HG02798 (cell line): ENCODE results near the gene KRTAP9-8.
"Not testable (repeated sequence)": the region's sequence is repeated elsewhere in the genome, so short reads cannot be mapped to it uniquely, and the experiment has no call there.

Experiments used
- ATAC-seq: cut with Tn5 transposase; IDR thresholded peaks from one replicate; pipeline ENCODE4 v1.9.1; 2021; ENCODE audit warnings: mild to moderate bottlenecking; ENCODE audit not compliant: unreplicated experiment, poor library complexity

KRTAP9-8 gene

DNA sequence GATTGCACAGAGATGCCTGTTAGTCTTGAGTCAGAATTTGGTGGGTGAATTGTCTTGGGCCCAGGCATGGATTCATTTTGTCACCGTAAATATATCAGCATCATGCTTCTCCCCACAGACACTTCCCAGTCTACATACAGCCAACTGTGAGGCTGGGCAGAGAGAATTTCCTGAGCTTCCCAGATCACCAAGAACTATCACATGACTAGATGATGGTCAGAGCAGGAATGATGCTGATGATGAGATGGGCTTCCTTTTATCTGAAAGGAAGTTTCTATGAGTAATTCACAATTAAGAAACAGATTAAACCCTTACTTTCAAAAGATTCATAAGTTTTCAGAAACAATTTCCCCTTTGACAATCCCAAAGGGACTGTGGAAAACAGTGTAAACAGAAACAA, 17.1 kb downstream of the KRTAP9-8 start:
- no peak for ATAC-seq

DNA sequence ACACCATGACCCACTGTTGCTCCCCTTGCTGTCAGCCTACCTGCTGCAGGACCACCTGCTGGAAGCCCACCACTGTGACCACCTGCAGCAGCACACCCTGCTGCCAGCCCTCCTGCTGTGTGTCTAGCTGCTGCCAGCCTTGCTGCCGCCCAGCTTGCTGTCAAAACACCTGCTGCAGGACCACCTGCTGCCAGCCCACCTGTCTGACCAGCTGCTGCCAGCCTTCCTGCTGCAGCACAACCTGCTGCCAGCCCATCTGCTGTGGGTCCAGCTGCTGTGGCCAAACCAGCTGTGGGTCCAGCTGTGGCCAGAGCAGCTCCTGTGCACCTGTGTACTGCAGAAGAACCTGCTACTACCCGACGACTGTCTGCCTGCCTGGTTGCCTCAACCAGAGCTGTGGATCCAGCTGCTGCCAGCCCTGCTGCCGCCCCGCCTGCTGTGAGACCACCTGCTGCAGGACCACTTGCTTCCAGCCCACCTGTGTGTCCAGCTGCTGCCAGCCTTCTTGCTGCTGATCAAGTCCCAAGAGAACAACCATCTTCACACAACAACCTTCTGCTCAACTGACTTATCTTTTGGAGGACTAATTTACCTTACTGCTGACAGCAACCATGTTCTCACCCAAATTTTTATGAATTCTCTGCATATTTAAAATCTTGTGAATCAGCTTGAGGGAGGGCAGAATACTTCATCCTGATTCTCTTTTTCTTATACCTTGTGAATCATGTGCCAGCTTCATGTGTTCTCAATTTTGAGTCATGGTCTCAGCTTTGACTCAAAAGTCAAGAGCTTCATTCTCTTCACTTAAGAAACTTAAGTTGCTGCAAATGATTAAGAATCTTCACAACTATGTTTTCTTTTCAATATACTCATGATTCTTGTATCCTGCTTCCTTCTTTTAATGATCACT, 17.8 kb downstream of the KRTAP9-8 start, which contains the start of gene KRTAP9-9:
KRTAP9-9 (plus strand) TSS at position 4 of the 910 bp plus-strand sequence.
- not testable (repeated sequence) for ATAC-seq

DNA sequence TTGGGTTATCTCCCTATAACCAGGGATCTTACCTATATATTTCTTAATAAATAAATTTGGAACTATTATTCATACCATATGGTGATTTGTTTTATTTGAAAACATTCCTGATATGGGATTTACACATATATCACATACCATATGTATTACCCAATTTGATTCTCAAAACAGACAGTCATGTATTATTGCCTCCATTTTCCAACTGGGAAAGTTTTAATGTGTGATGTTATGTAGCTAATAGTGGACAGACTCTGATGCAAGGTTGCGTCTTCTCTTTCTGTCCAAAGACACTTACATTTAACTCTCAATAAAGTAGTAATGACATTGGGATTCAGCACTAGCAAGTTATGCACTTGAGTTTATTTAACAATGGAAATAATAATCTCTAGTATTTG, 18.5 kb downstream of the KRTAP9-8 start:
- no peak for ATAC-seq

DNA sequence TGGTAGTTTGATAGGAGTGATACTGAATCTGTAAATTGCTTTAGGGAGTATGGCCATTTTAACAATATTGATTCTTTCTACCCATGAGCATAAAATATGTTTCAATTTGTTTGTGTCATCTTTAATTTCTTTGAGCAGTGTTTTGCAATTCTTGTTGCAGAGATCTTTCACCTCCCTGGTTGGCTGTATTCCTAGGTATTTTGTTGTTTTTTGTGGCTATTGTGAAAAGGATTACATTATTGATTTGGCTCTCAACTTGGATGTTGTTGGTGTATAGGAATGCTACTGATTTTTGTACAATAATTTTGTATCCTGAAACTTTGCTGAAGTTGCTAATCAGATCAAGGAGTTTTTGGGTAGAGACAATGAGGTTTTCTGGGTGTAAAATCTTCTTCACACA, 20.6 kb downstream of the KRTAP9-8 start:
- no peak for ATAC-seq

DNA sequence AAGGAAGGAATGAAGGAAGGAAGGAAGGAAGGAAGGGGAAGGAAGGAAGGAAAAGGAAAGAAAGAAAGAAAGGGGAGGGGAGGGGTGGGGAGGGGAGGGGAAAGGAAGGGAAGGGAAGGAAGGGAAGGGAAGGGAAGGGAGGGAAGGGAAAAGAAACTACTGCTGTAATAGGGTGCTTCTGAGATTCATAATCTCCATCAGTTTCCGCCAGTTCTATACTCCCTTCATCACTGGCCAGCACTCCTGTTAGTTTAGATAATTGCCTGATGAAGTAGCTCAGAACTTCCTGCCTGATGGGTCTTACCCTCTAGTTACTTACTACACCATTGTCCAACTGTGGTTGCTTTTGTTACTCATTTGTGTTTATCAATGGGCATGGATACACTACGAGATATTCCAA, 25.4 kb downstream of the KRTAP9-8 start:
- ATAC-seq: no peak

DNA sequence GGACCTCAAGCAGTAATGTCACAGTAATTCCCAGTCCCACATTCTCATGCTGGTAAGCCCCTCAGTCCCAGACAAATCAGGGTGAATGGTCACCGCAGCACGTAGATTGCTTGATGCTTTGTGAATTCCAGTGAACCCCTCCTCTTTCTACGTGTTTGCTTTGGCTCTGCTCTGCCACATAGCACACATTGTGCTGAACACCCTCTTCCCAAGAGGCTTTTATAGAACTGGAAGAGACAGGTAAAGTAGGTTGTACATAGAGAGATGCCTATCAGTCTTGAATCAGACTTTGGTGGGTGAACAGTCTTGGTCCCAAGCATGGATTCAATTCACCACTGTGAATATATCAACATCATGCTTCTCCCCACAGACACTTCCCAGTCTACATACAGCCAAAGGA, 26.8 kb downstream of the KRTAP9-8 start:
- no peak for ATAC-seq

DNA sequence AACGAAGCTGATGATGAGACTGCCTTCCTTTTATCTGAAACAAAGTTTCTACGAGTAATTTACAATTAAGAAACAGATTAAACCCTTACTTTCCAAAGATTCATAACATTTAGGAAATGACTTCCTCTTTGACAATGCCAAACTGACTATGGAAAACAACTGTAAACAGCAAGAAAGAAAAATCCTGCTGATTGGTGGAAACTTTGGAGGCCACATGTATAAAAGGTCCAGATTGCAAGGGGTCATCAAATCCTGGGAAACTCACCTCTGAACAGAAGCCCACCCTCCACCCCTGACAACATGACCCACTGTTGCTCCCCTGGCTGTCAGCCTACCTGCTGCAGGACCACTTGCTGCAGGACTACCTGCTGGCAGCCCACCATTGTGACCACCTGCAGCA, 27.3 kb downstream of the KRTAP9-8 start, which contains the start of gene KRTAP9-6:
KRTAP9-6 (plus strand) TSS at position 301 of the 400 bp plus-strand sequence; CDS start at position 301, 0 bp downstream.
- ATAC-seq: no peak

DNA sequence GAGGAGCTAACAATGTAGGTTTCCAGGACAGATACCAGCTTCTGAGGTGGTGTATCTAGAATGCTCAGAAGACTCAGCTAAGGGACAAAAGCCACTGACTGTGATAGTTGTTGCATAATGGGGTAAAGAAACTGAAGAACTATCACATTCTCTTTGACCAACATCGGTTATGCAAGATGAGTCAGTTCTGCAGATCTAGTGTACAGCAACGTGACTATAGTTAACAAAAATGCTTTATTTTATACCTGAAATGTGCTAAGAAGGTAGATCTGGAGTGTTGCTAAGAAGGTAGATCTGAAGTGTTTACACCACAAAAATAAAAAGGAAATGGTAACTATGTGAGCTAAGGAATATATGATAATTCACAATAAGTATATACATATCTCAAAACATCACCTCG, 29.9 kb downstream of the KRTAP9-8 start:
- no peak for ATAC-seq

DNA sequence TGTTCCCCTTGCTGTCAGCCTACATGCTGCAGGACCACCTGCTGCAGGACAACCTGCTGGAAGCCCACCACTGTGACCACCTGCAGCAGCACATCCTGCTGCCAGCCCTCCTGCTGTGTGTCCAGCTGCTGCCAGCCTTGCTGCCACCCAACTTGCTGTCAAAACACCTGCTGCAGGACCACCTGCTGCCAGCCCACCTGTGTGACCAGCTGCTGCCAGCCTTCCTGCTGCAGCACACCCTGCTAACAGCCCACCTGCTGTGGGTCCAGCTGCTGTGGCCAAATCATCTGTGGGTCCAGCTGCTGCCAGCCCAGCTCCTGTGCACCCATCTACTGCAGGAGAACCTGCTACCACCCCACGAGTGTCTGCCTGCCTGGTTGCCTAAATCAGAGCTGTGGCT, 33.5 kb downstream of the KRTAP9-8 start:
- ATAC-seq: not testable (repeated sequence)

DNA sequence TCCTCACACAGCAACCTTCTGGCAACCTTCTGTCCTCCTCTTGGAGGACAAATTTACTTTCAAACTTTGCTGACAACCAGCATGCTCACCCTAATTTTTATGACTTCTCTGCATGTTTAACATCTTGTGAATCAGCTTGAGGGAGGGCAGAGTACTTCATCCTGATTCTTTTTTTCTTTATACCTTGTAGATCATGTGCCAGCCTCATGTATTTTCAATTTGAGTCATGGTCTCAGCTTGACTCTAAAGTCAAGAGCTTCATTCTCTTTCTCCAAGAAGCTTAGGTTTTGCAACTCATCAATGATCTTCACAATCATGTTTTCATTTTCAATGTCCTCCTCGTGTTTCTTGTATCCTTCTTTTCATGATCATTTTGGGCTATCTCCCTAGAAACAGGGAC, 34.1 kb downstream of the KRTAP9-8 start:
- no peak for ATAC-seq

DNA sequence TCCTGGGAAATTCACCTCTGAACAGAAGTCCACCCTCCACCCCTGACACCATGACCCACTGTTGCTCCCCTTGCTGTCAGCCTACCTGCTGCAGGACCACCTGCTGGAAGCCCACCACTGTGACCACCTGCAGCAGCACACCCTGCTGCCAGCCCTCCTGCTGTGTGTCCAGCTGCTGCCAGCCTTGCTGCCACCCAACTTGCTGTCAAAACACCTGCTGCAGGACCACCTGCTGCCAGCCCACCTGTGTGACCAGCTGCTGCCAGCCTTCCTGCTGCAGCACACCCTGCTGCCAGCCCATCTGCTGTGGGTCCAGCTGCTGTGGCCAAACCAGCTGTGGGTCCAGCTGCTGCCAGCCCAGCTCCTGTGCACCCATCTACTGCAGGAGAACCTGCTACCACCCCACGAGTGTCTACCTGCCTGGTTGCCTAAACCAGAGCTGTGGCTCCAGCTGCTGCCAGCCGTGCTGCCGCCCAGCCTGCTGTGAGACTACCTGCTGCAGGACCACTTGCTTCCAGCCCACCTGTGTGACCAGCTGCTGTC, 37.9 kb downstream of the KRTAP9-8 start, which contains the start of gene KRTAP9-7:
KRTAP9-7 (plus strand) TSS at position 51 of the 543 bp plus-strand sequence; CDS start at position 51, 0 bp downstream.
- ATAC-seq: not testable (repeated sequence)

DNA sequence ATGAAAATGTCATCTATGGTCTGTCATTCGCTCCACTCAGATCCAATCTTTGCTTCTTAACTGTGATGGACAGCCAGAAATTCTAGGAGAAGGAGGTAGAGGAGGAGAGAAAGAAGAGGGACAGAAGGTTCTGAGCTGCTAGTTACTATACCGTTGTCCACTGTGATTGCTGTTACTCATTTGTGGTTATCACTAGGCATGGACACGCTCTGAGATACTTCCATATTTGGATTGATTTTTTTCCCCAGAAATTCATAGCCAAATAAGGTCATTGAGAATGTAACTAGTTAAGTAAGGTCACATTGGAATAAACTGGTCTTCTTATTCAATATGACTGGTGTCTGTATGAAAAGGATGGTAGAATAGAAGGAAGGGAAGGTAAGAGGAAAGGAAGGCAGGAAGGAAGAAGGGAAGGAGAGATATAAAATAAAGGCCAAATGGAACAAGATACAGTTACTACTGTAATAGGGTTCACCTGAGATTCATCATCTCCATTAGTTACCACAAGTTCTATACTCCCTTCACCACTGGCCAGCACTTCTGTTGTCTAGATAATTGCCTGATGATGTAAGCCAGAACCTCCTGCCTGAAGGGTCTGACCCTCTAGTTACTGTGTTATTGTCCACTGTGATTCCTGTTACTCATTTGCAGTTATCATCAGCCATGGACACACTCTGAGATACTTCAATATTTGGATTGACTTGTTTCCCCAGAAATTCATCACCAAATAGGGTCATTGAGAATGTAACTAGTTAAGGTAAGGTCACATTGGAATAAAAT, 40.6 kb downstream of the KRTAP9-8 start:
- ATAC-seq: no peak

DNA sequence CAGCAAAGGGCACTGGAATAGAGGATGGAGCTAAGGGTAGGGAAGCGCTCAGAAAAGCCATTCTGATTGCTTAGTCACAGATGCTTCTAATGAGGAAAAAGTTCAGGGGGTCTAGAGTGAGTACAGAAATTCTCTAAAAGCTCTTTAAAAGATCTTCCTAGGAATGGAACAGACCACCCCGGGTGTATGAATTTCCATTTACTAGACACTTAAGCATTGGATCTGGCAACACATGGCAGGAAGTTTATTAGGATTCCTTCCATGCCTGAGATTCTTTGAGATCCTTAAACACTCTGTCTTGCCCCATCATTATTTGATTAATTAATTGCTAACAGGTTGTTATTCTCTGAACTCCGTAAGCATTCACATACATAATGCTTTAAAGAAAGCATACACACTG, 46.2 kb downstream of the KRTAP9-8 start:
- ATAC-seq: no peak

DNA sequence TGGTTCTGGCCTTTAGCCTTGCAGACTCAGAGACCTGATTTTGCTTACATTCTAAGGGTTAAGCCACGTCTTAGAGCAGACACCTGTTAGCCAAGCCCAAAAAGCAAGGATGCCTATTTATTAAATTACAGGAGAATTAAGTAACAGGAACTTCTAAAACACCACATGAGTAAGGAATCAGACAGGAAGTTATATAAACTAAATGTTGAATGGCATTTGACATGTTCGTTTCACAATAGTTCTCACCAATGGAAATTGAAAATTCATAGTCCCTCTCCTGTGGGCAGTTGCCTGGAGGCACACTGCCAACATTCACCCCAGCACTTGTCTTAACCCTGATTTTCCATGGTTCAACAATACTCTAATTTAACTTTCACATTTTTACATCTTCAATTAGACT, 46.7 kb downstream of the KRTAP9-8 start:
- ATAC-seq: no peak

DNA sequence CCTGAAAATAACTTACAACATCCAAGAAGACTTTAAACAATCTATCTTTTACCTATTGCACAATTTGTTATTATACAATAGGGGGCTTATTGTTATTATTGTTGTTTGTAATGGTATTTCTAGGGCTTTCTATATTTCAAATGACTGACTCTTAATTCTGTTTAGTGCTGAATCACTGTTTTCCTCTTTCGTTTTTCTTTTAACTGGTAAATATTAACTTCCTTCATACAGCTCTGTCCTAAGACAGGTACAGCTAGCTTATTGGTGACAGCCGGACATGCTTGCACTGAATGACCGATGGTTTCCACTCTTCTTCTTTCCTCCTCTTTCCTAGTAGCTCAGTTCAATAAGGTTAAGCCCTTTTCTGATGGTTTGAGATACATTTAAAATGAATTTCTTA, 49.3 kb downstream of the KRTAP9-8 start:
- ATAC-seq: no peak
